ENCODE data around the gene NFYB.

NFYB gene

GRCh38 chr12:104171785-104172569, 34.0 kb upstream of the NFYB start:
- no peak overlapping the region for H3K27ac ChIP-seq (replicated peaks)

GRCh38 chr12:104168596-104168995, 30.6 kb upstream of the NFYB start:
- Histone ChIP-seq H3K4me3 (replicated peaks; ENCODE audit: insufficient read depth, low read length) (no peak overlapping the region), H3K27me3 (ENCODE audit: insufficient read depth, poor library complexity, severe bottlenecking) (no peaks in the 10 kb centered on the region), H3K27ac (replicated peaks) (no peak overlapping the region)
- DNase-seq (ENCODE audit: low read depth in 1 of 2, low spot score in 1 of 2), result no peak
- TF ChIP-seq SPI1 (IDR thresholded peaks at IDR 0.05; ENCODE audit: borderline replicate concordance, low read depth) (no peak), GABPA (IDR thresholded peaks at IDR 0.05; ENCODE audit: low read depth) (no peak), POLR2AphosphoS5 (IDR thresholded peaks at IDR 0.05; ENCODE audit: low read depth) (no peak)
- TF ChIP-seq, protein P1, sequence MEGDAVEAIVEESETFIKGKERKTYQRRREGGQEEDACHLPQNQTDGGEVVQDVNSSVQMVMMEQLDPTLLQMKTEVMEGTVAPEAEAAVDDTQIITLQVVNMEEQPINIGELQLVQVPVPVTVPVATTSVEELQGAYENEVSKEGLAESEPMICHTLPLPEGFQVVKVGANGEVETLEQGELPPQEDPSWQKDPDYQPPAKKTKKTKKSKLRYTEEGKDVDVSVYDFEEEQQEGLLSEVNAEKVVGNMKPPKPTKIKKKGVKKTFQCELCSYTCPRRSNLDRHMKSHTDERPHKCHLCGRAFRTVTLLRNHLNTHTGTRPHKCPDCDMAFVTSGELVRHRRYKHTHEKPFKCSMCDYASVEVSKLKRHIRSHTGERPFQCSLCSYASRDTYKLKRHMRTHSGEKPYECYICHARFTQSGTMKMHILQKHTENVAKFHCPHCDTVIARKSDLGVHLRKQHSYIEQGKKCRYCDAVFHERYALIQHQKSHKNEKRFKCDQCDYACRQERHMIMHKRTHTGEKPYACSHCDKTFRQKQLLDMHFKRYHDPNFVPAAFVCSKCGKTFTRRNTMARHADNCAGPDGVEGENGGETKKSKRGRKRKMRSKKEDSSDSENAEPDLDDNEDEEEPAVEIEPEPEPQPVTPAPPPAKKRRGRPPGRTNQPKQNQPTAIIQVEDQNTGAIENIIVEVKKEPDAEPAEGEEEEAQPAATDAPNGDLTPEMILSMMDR (IDR thresholded peaks at IDR 0.05; ENCODE audit: insufficient read depth, low read length), result no peak
- TF ChIP-seq, protein P2, sequence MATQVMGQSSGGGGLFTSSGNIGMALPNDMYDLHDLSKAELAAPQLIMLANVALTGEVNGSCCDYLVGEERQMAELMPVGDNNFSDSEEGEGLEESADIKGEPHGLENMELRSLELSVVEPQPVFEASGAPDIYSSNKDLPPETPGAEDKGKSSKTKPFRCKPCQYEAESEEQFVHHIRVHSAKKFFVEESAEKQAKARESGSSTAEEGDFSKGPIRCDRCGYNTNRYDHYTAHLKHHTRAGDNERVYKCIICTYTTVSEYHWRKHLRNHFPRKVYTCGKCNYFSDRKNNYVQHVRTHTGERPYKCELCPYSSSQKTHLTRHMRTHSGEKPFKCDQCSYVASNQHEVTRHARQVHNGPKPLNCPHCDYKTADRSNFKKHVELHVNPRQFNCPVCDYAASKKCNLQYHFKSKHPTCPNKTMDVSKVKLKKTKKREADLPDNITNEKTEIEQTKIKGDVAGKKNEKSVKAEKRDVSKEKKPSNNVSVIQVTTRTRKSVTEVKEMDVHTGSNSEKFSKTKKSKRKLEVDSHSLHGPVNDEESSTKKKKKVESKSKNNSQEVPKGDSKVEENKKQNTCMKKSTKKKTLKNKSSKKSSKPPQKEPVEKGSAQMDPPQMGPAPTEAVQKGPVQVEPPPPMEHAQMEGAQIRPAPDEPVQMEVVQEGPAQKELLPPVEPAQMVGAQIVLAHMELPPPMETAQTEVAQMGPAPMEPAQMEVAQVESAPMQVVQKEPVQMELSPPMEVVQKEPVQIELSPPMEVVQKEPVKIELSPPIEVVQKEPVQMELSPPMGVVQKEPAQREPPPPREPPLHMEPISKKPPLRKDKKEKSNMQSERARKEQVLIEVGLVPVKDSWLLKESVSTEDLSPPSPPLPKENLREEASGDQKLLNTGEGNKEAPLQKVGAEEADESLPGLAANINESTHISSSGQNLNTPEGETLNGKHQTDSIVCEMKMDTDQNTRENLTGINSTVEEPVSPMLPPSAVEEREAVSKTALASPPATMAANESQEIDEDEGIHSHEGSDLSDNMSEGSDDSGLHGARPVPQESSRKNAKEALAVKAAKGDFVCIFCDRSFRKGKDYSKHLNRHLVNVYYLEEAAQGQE (IDR thresholded peaks at IDR 0.05; ENCODE audit: insufficient replicate concordance, low read depth), result no peak

More at GRCh38 chr12:104171785-104172569, 34.0 kb upstream of the NFYB start:
- no peaks in the 10 kb centered on the region for H3K27me3 ChIP-seq (ENCODE audit: insufficient read depth, poor library complexity, severe bottlenecking)
- TF ChIP-seq SPI1 (IDR thresholded peaks at IDR 0.05; ENCODE audit: borderline replicate concordance, low read depth) (no peak), GABPA (IDR thresholded peaks at IDR 0.05; ENCODE audit: low read depth) (no peak), POLR2AphosphoS5 (IDR thresholded peaks at IDR 0.05; ENCODE audit: low read depth) (no peak)
- no peak overlapping the region for H3K4me3 ChIP-seq (replicated peaks; ENCODE audit: insufficient read depth, low read length)
- no peak for DNase-seq (ENCODE audit: low read depth in 1 of 2, low spot score in 1 of 2)

- H3K27ac ChIP-seq (replicated peaks), result no peak overlapping the region
- H3K27me3 ChIP-seq (ENCODE audit: insufficient read depth, poor library complexity, severe bottlenecking), result no peaks in the 10 kb centered on the region
- DNase-seq (ENCODE audit: low read depth in 1 of 2, low spot score in 1 of 2), result no peak
- H3K4me3 ChIP-seq (replicated peaks; ENCODE audit: insufficient read depth, low read length), result no peak overlapping the region
- TF ChIP-seq, protein P2 (IDR thresholded peaks at IDR 0.05; ENCODE audit: insufficient replicate concordance, low read depth), result no peak
- no peak for TF ChIP-seq SPI1 (IDR thresholded peaks at IDR 0.05; ENCODE audit: borderline replicate concordance, low read depth)
- no peak for TF ChIP-seq POLR2AphosphoS5 (IDR thresholded peaks at IDR 0.05; ENCODE audit: low read depth)
- TF ChIP-seq, protein P1 (IDR thresholded peaks at IDR 0.05; ENCODE audit: insufficient read depth, low read length), result no peak
- no peak for TF ChIP-seq GABPA (IDR thresholded peaks at IDR 0.05; ENCODE audit: low read depth)
These were observed 29.8 kb upstream of the NFYB start for GRCh38 chr12:104167519-104168458.

GRCh38 chr12:104166465-104166864, 28.5 kb upstream of the NFYB start:
- TF ChIP-seq POLR2AphosphoS5 (IDR thresholded peaks at IDR 0.05; ENCODE audit: low read depth) (no peak), GABPA (IDR thresholded peaks at IDR 0.05; ENCODE audit: low read depth) (no peak), SPI1 (IDR thresholded peaks at IDR 0.05; ENCODE audit: borderline replicate concordance, low read depth) (no peak)
- TF ChIP-seq, protein P2 (IDR thresholded peaks at IDR 0.05; ENCODE audit: insufficient replicate concordance, low read depth), result no peak
- TF ChIP-seq, protein P1 (IDR thresholded peaks at IDR 0.05; ENCODE audit: insufficient read depth, low read length), result no peak
- Histone ChIP-seq H3K27ac (replicated peaks) (no peak overlapping the region), H3K27me3 (ENCODE audit: insufficient read depth, poor library complexity, severe bottlenecking) (no peaks in the 10 kb centered on the region), H3K4me3 (replicated peaks; ENCODE audit: insufficient read depth, low read length) (no peak overlapping the region)
- DNase-seq (ENCODE audit: low read depth in 1 of 2, low spot score in 1 of 2), result no peak

All from HL-60 (cell line).